ENCODE results near the gene TRMT2A. TPM values are rescaled to one million over a fixed set of nuclear protein-coding genes. Genes with fewer than 3 reads are reported as not detected.

Gene TRMT2A
- total RNA-seq, 1 donor from 2014 or later: 24.3 TPM

DNA sequence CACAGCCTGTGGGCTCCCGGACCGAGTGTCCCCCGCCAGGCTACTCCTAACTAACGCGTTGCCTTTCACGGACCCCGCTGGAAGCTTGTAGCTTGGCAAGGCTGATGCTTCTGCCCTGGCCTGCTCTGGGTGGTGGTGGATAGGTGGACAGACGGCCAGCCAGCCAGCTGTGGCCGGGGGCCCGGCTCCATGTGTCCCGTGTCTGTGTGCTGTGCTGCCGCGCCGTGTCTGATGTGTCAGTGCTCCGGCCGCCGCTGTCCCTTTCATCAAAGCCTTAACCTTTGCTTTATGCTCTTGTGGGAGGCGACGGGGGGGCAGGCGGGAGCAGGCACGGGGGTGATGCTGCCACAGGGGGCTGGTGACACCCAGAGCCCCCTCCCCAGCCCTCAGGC is 28.8 kb upstream of the TRMT2A start:
- Histone ChIP-seq H3K4me1 (no peaks in the 10 kb centered on the region), H4K20me1 (ENCODE audit: low read depth) (no peaks in the 10 kb centered on the region), H3K9ac (no peak overlapping the region), H3K79me2 (ENCODE audit: low read depth) (no peaks in the 10 kb centered on the region), H3K36me3 (no peaks in the 10 kb centered on the region), H2AFZ (replicated peaks) (no peak overlapping the region), H3K27me3 (no peaks in the 10 kb centered on the region), H3K4me3 (no peak overlapping the region), H3F3A (ENCODE audit: low read depth) (no peaks in the 10 kb centered on the region), H3K27ac (no peak overlapping the region), H3K9me3 (ENCODE audit: low read depth) (no peaks in the 10 kb centered on the region), H3K4me2 (no peak overlapping the region)
- no peak for TF ChIP-seq EZH2 (IDR thresholded peaks at IDR 0.05)
- TF ChIP-seq, protein P1, sequence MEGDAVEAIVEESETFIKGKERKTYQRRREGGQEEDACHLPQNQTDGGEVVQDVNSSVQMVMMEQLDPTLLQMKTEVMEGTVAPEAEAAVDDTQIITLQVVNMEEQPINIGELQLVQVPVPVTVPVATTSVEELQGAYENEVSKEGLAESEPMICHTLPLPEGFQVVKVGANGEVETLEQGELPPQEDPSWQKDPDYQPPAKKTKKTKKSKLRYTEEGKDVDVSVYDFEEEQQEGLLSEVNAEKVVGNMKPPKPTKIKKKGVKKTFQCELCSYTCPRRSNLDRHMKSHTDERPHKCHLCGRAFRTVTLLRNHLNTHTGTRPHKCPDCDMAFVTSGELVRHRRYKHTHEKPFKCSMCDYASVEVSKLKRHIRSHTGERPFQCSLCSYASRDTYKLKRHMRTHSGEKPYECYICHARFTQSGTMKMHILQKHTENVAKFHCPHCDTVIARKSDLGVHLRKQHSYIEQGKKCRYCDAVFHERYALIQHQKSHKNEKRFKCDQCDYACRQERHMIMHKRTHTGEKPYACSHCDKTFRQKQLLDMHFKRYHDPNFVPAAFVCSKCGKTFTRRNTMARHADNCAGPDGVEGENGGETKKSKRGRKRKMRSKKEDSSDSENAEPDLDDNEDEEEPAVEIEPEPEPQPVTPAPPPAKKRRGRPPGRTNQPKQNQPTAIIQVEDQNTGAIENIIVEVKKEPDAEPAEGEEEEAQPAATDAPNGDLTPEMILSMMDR (IDR thresholded peaks at IDR 0.05): no peak
- TF ChIP-seq EZH2phosphoT487 (IDR thresholded peaks at IDR 0.05): no peak
- no peak for DNase-seq (ENCODE audit: low spot score)
- Mint-ChIP-seq H3K4me1 (peaks cover 4% of the 10 kb centered on the region), H3K36me3 (no peaks in the 10 kb centered on the region), H3K4me3 (no peak overlapping the region), H3K27ac (no peak overlapping the region), H3K9me3 (no peaks in the 10 kb centered on the region), H3K27me3 (ENCODE audit: insufficient read depth, low read depth) (no peaks in the 10 kb centered on the region)

DNA sequence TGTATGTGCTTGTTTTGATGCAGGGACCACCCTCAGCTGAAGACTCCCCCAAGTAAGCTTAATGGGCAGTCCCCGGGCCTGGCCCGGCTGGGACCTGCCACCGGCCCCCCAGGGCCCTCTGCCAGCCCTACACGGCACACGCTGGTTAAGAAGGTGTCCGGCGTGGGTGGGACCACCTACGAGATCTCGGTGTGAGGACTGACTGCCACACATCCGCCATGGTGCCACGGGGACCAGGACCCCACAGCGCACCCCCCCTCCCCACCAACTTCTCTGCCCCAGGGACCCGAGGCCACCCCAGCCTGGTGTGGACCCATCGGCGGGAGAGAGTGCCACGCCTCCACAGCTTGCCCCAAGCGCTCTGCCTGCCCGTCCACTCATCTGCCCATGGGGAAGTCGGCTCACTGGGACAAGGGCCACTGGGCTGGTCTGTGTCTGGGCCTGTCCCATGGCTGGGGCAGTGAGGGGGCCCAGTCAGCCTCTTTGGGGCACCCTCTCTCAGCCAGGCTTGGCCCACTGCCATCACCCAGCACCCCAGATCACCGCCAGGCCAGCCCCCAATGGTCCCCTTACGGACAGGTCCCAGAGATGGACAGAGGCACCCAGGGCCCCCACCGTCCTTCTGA is 28.3 kb upstream of the TRMT2A start:
- Histone ChIP-seq H3K79me2 (ENCODE audit: low read depth) (no peaks in the 10 kb centered on the region), H3K9ac (no peak overlapping the region), H4K20me1 (ENCODE audit: low read depth) (no peaks in the 10 kb centered on the region), H3F3A (ENCODE audit: low read depth) (no peaks in the 10 kb centered on the region), H3K27ac (no peak overlapping the region), H3K4me2 (no peak overlapping the region), H3K9me3 (ENCODE audit: low read depth) (no peaks in the 10 kb centered on the region), H3K36me3 (no peaks in the 10 kb centered on the region), H3K4me3 (no peak overlapping the region), H3K27me3 (no peaks in the 10 kb centered on the region), H2AFZ (replicated peaks) (no peak overlapping the region), H3K4me1 (no peaks in the 10 kb centered on the region)
- DNase-seq (ENCODE audit: low spot score): no peak
- no peaks in the 10 kb centered on the region for H3K36me3 Mint-ChIP-seq
- no peak overlapping the region for H3K27ac Mint-ChIP-seq
- TF ChIP-seq, protein P1 (IDR thresholded peaks at IDR 0.05): no peak
- TF ChIP-seq EZH2phosphoT487 (IDR thresholded peaks at IDR 0.05): no peak
- no peak for TF ChIP-seq EZH2 (IDR thresholded peaks at IDR 0.05)
- H3K4me3 Mint-ChIP-seq: no peak overlapping the region
- no peaks in the 10 kb centered on the region for H3K9me3 Mint-ChIP-seq
- no peaks in the 10 kb centered on the region for H3K27me3 Mint-ChIP-seq (ENCODE audit: insufficient read depth, low read depth)
- H3K4me1 Mint-ChIP-seq: peaks cover 4% of the 10 kb centered on the region

DNA sequence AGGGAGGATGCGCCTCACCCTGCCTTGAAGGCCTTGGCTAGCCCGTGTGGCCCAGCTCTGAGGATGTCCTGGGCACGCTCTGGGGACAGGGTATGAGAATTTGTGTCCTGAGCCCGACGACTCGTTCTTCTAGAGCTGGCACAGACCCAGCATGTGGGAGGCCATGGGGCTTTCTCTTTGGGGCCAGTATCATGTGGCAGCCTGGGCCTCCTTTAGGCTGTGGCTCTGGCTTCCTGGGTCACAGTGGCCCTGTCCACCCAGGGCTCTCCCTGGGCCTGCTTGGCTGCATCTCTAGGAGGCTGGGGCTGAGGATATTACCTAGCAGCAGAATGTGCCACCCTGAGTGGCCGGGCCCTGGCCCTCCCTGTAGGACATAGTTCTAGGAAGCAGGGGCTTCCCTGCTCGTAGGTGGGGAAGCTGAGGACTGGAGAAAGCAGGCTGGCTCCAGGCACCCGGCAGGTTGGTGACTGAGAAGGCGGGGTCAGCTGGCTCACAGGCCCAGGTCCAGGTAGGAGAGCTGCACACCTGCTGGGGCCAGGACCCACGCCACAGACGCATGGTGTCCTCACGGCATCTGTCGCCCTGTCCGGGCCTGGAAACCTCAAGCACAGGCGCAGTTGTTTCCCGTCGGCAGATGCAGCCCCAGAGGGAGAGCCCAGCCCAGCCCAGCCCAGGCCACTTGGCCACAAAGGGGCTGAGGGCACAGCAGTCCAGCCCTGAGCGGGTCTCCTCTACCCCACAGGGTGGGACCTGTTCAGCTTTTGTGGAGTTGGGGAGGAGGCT is 27.0 kb upstream of the TRMT2A start:
- H3K4me2 ChIP-seq: no peak overlapping the region
- H3F3A ChIP-seq (ENCODE audit: low read depth): no peaks in the 10 kb centered on the region
- Mint-ChIP-seq H3K9me3 (no peaks in the 10 kb centered on the region), H3K27ac (no peak overlapping the region), H3K27me3 (ENCODE audit: insufficient read depth, low read depth) (no peaks in the 10 kb centered on the region), H3K36me3 (no peaks in the 10 kb centered on the region), H3K4me1 (peaks cover 4% of the 10 kb centered on the region), H3K4me3 (no peak overlapping the region)
- H3K4me1 ChIP-seq: no peaks in the 10 kb centered on the region
- TF ChIP-seq EZH2 (IDR thresholded peaks at IDR 0.05) (no peak), EZH2phosphoT487 (IDR thresholded peaks at IDR 0.05) (no peak)
- TF ChIP-seq, protein P1 (IDR thresholded peaks at IDR 0.05): no peak
- no peak overlapping the region for H3K4me3 ChIP-seq
- H3K79me2 ChIP-seq (ENCODE audit: low read depth): no peaks in the 10 kb centered on the region
- H3K27me3 ChIP-seq: no peaks in the 10 kb centered on the region
- H4K20me1 ChIP-seq (ENCODE audit: low read depth): peaks cover 6% of the 10 kb centered on the region
- no peak overlapping the region for H3K9ac ChIP-seq
- no peaks in the 10 kb centered on the region for H3K36me3 ChIP-seq
- H2AFZ ChIP-seq (replicated peaks): no peak overlapping the region
- H3K27ac ChIP-seq: no peak overlapping the region
- no peak for DNase-seq (ENCODE audit: low spot score)
- no peaks in the 10 kb centered on the region for H3K9me3 ChIP-seq (ENCODE audit: low read depth)
